SU-DHL-6 (cell line): Measurements from ENCODE around the gene RBM33.

ENCODE experiments used
- H2AFZ ChIP-seq: fragments of 200-600 bp; sonication (generic); 2 replicates; pipeline ENCODE4 v1.6.1; 2014; ENCODE audit warnings: low read depth, mild to moderate bottlenecking, moderate library complexity, mixed read lengths, antibody characterized with exemption, low read length; ENCODE audit not compliant: severe bottlenecking
- H3F3A ChIP-seq: fragments of 200-600 bp; shearing (Covaris generic); 2 replicates; pipeline ENCODE4 v1.6.0; 2016; ENCODE audit warnings: antibody characterized with exemption, mild to moderate bottlenecking; ENCODE audit not compliant: insufficient read depth
- H3K27ac ChIP-seq: fragments of 200-600 bp; sonication (generic); 2 replicates; pipeline ENCODE4 v1.5.1; 2016; ENCODE audit warnings: low read depth, mild to moderate bottlenecking, low read length, moderate library complexity, mixed read lengths
- H3K27me3 ChIP-seq: fragments of 200-600 bp; sonication (generic), shearing (Covaris generic); 2 replicates; pipeline ENCODE4 v1.6.0; 2014; ENCODE audit warnings: mild to moderate bottlenecking, low read length
- H3K36me3 ChIP-seq: fragments of 200-600 bp; sonication (generic); 2 replicates; pipeline ENCODE4 v1.6.1; 2014; ENCODE audit warnings: mild to moderate bottlenecking, low read length, mixed read lengths
- H3K4me2 ChIP-seq: fragments of 300-600, 200-600 bp; shearing (Covaris generic), sonication (generic); 2 replicates; pipeline ENCODE4 v1.6.0; 2014; ENCODE audit warnings: low read length, low read depth, mild to moderate bottlenecking; ENCODE audit not compliant: poor library complexity, severe bottlenecking
- H3K4me3 ChIP-seq: fragments of 200-600 bp; sonication (generic); 2 replicates; pipeline ENCODE4 v1.5.1; 2014; ENCODE audit warnings: antibody characterized with exemption, low read length, mild to moderate bottlenecking, mixed read lengths; ENCODE audit not compliant: insufficient read depth, poor library complexity, severe bottlenecking
- H3K79me2 ChIP-seq: fragments of 200-600 bp; sonication (generic); 2 replicates; pipeline ENCODE4 v1.6.1; 2014; ENCODE audit warnings: mild to moderate bottlenecking, low read length, moderate library complexity; ENCODE audit not compliant: insufficient read depth
- H3K9ac ChIP-seq: fragments of 200-600 bp; sonication (generic); 2 replicates; pipeline ENCODE4 v1.7.0; 2014; ENCODE audit warnings: mild to moderate bottlenecking, low read length
- H3K9me2 ChIP-seq: fragments of 200-600 bp; sonication (generic); replicated peaks from 2 replicates; pipeline ENCODE4 v1.6.1; 2014; ENCODE audit warnings: low read length; ENCODE audit not compliant: insufficient read depth
- H3K9me3 ChIP-seq: fragments of 200-600 bp; sonication (generic); 2 replicates; pipeline ENCODE4 v1.6.1; 2014; ENCODE audit warnings: low read length, mixed read lengths; ENCODE audit not compliant: insufficient read depth
- H4K20me1 ChIP-seq: fragments of 200-600 bp; sonication (generic); 2 replicates; pipeline ENCODE4 v1.6.1; 2014; ENCODE audit warnings: low read depth, mild to moderate bottlenecking, antibody characterized with exemption, low read length, moderate library complexity, mixed read lengths
- CTCF ChIP-seq: fragments of 200-600 bp; sonication (generic); IDR thresholded peaks from one replicate; pipeline ENCODE4 v1.5.1; 2017; ENCODE audit warnings: antibody characterized with exemption, mild to moderate bottlenecking, low read length, moderate library complexity; ENCODE audit not compliant: insufficient read depth, poor library complexity, severe bottlenecking
- EZH2phosphoT487 ChIP-seq: fragments of 200-600 bp; sonication (generic), shearing (Covaris generic); conservative IDR thresholded peaks from 2 replicates; pipeline ENCODE4 v1.6.1; 2018; ENCODE audit warnings: mild to moderate bottlenecking, antibody characterized with exemption, low read length, moderate library complexity, mixed read lengths

RBM33 gene

GRCh38 chr7:155676052-155676451, 31.6 kb downstream of the RBM33 start:
- no peak overlapping the region for H3K4me2 ChIP-seq
- H3K9ac ChIP-seq: no peak overlapping the region
- H3K27ac ChIP-seq: no peak overlapping the region
- no peak overlapping the region for H2AFZ ChIP-seq
- no peaks in the 10 kb centered on the region for H3F3A ChIP-seq
- TF ChIP-seq CTCF (no peak), EZH2phosphoT487 (no peak)
- no peaks in the 10 kb centered on the region for H3K9me2 ChIP-seq
- no peaks in the 10 kb centered on the region for H3K27me3 ChIP-seq
- peaks cover 85% of the 10 kb centered on the region for H3K79me2 ChIP-seq
- H4K20me1 ChIP-seq: peaks cover 18% of the 10 kb centered on the region
- H3K4me3 ChIP-seq: no peak overlapping the region
- H3K36me3 ChIP-seq: peaks cover 32% of the 10 kb centered on the region
- no peaks in the 10 kb centered on the region for H3K9me3 ChIP-seq

- no peak overlapping the region for H3K27ac ChIP-seq
- H3F3A ChIP-seq: no peaks in the 10 kb centered on the region
- H3K4me3 ChIP-seq: no peak overlapping the region
- H3K79me2 ChIP-seq: peaks cover 85% of the 10 kb centered on the region
- TF ChIP-seq CTCF: no peak
- TF ChIP-seq EZH2phosphoT487: no peak
- H3K4me2 ChIP-seq: no peak overlapping the region
- H2AFZ ChIP-seq: no peak overlapping the region
- H3K9me2 ChIP-seq: no peaks in the 10 kb centered on the region
- no peaks in the 10 kb centered on the region for H3K27me3 ChIP-seq
- peaks cover 7% of the 10 kb centered on the region; the same call in 1 of the 2 replicates for H4K20me1 ChIP-seq
- H3K9ac ChIP-seq: no peak overlapping the region
- no peaks in the 10 kb centered on the region for H3K9me3 ChIP-seq
- H3K36me3 ChIP-seq: peaks cover 46% of the 10 kb centered on the region
Measured at GRCh38 chr7:155677688-155678087, 33.2 kb downstream of the RBM33 start.

- peaks cover 89% of the 10 kb centered on the region for H3K79me2 ChIP-seq
- H3K4me2 ChIP-seq: no peak overlapping the region
- TF ChIP-seq CTCF (no peak), EZH2phosphoT487 (no peak)
- no peaks in the 10 kb centered on the region for H3K27me3 ChIP-seq
- H3K9me2 ChIP-seq: no peaks in the 10 kb centered on the region
- H3K27ac ChIP-seq: no peak overlapping the region
- H3K9ac ChIP-seq: no peak overlapping the region
- peaks cover 64% of the 10 kb centered on the region for H3K36me3 ChIP-seq
- no peak overlapping the region for H3K4me3 ChIP-seq
- H3K9me3 ChIP-seq: no peaks in the 10 kb centered on the region
- H4K20me1 ChIP-seq: peaks cover 10% of the 10 kb centered on the region; the same call in 1 of the 2 replicates
- no peak overlapping the region for H2AFZ ChIP-seq
- H3F3A ChIP-seq: no peaks in the 10 kb centered on the region
Measured at GRCh38 chr7:155680124-155680523, 35.7 kb downstream of the RBM33 start.

- Histone ChIP-seq H3K9me3 (peaks cover 3% of the 10 kb centered on the region; the same call in 1 of the 2 replicates), H3K4me3 (no peak overlapping the region), H3K9ac (no peak overlapping the region), H3K9me2 (no peaks in the 10 kb centered on the region), H2AFZ (no peak overlapping the region), H3K79me2 (peaks cover 89% of the 10 kb centered on the region), H3K27me3 (no peaks in the 10 kb centered on the region), H3K36me3 (peaks cover 70% of the 10 kb centered on the region), H3K4me2 (no peak overlapping the region), H3F3A (no peaks in the 10 kb centered on the region), H4K20me1 (peaks cover 10% of the 10 kb centered on the region; the same call in 1 of the 2 replicates), H3K27ac (no peak overlapping the region)
- TF ChIP-seq EZH2phosphoT487 (no peak), CTCF (no peak)
Measured at GRCh38 chr7:155680864-155681263, 36.4 kb downstream of the RBM33 start.
